Stromal cell of bone marrow (primary cell): Measurements from ENCODE around the gene ANKS6.

Experiments
- DNase-seq: peaks from one replicate; pipeline ENCODE4 v3.0.0-alpha.2; 2012; ENCODE audit warnings: low read depth

ANKS6 gene

DNA sequence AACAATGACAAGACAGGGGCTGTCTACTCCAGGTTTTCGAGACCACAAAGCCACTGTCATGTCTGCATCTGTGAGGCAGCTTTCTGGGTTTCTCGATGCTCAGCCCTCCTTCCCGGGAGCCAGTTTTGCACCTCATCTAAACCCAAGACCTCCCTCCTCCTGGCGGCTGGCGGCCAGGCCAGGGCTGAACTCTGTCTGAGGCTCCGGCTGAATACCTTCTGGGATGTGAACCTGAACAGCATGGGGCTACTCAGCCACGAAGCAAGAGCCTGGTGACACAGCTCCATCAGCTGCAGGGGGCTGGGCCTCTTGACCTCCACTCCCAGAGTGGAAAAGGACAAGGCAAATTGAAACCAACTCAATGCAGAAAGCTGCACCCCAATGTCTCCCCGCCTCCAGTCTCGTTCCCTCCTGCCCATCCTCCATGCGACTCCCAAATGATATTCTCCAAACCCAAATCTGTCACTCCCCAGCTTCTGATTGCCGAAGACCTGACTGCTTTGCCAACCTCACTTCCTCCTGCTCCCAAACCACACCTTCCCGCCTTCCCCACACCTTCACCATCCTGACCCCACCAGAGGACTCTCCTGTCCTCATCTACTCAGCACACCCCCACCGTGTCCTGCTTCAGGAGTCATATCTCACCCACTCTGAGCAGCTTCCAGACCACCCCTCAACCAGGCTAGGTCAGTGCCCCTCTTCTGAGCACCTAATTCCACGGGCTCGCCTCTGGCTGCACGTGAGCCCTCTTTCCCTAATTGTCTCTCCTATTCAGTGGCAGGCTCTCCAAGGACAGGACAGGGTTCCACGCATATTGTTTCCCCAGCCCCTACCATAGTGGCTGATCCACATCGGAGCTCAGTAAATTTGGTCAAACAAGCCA, 4.5 kb downstream of the ANKS6 start:
- DNase-seq, result no peak

DNA sequence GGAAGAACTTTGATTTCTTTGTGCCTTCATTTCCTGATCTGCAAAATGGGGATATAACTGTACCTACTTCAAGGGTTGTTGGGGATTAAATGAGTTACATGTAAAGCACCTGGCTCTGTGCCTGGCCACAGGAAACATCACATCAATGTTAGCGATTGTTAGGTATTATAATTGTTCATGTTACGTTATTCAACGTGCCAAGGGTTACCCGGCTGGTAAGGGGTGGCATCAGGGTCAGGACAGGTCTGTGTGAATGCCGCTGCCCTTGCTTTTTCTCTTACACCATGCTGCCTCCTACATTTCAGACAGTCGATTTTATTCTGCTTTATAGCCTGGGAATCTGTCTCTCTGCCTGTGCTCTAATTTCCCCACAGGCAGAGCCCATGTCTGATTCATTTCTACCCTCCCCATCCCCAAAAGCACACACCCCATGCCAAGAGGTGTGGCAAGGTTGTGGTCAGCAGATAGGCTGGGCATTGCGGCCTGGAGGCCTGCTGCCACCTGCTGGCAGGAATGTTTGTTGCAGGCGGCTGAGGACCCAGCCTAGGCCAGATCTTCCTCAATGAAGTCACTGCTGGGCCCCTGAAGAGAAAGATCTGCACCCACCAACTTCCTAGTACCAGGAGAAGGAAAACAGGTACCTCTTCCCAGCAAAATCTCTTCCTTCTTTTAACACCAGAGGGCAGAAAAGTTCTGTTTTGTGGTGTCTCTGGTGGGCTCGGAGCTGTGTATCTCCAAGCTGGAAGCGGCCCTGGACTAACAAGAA, 5.3 kb downstream of the ANKS6 start:
- peak; percentile 95 for DNase-seq

DNA sequence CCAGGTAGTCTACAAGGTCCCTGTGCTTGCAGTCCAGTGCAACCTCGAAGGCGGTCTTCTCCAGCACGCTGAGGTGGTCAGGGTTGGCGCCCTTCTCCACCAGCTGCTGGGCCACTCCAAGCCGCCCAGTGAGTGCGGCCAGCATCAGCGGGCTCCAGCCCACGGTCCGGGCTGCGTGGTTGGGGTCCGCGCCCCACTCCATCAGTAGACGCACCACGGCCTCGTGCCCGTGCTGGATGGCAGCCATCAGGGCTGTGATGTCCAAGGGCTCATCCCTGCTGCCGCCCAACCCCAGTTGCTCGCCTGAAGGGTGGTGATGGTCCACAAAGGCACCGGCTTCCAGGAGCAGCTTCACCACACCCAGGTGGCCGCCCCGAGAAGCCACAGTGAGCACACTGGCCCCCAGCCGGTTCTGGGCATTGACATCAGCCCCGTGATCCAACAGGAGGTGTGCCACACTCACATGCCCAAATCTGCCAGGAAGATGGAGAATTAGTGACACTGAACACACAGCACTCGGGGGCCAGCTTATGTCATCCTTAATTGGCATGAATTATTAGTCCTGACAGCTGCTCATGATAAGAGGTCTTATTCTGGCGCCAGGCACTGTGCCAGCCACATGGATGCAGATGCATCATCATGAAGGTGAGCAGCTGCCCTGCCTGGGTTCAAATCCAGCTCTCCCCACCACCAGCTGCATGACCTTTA, 6.1 kb downstream of the ANKS6 start:
- DNase-seq, result no peak

DNA sequence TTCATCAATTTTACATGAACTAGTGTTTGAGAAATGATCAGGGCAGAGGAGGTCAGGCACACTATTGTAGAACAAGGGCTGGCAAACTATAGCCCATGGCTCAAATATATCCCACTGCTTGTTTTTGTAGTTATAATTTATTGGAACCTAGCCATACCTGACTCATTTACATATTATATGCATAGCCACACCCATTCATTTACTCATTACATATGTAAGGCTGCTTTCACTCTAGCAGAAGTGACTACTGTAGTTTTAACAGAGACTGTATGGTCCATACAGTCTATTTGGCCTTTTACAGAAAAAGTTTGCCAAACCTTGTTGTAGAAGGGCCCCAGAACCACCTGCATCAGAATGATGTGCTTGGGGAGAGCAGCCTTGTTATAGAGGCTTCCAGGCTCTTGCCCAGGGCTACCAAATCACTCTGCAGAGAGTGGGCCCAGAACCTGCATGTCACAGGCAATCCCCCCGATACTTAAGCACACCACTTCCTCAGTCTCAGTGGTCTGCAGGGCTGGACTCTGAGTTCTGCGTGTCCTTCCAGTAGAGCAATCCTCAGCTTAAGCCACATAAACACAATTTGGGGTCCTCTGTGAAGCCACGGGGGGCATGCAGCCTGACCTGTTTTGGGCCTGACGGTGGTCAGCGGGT, 6.7 kb downstream of the ANKS6 start:
- no peak for DNase-seq

DNA sequence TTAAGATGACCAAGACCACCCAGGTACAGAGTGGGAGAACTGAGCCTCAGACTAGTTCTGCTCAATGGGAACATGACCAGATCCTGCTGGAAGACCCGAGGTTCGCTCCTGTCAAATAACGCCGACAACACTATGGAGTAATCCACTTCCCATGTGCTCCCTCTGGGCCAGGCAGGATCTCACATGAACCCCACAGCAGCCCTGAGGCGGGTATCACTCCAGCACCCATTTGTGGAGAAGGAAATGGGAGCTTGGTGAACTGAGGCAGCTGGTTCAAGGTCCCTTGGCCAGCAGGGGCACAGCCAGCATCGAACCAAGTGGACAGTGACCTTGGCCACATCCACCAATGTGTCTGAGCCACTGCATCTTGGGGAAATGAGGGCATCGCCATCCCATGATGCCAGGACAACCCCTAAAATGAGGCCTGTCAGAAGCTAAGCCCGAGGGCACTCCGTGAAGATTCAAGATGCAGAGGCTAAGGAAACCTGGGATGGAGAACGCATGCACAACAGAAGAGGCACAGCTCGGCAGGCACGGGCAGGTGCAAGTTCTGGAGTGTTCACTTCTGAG, 8.5 kb downstream of the ANKS6 start:
- DNase-seq, result no peak

DNA sequence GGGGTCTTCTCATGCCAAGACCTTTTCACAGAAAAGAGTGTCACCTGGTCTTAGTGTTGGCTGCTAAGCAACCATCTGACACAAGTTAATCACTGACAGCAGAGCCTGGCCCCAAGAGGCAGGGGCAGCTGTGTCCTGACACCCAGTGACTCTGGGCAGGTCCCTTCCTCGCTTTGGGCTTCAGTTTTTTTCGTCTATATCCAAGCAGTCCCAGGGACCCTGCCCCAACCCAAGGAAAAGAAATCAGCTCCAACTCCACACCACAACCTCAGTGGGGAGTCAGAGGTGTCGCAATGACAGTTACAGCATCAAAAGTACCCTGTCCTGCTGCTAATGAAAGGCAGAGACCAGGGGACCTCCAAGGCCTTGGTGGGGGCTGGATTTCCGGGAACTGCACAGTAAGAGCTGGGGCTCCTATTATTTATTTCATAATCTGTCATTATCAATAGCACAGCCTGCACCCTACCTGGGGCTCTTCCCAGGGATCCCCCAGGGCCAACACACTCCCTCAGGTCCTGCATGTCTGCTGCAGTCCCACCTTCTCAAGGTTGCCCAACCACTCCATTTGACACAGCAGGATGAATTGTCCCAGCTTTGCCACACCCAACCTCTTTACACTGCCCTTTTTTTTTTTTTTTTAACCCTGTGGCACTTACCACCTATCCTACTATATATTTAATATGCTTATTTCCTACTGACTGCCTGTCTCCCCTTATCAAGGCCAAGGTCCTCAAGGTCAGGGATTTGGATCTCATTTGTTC, 9.4 kb downstream of the ANKS6 start:
- DNase-seq, result no peak

DNA sequence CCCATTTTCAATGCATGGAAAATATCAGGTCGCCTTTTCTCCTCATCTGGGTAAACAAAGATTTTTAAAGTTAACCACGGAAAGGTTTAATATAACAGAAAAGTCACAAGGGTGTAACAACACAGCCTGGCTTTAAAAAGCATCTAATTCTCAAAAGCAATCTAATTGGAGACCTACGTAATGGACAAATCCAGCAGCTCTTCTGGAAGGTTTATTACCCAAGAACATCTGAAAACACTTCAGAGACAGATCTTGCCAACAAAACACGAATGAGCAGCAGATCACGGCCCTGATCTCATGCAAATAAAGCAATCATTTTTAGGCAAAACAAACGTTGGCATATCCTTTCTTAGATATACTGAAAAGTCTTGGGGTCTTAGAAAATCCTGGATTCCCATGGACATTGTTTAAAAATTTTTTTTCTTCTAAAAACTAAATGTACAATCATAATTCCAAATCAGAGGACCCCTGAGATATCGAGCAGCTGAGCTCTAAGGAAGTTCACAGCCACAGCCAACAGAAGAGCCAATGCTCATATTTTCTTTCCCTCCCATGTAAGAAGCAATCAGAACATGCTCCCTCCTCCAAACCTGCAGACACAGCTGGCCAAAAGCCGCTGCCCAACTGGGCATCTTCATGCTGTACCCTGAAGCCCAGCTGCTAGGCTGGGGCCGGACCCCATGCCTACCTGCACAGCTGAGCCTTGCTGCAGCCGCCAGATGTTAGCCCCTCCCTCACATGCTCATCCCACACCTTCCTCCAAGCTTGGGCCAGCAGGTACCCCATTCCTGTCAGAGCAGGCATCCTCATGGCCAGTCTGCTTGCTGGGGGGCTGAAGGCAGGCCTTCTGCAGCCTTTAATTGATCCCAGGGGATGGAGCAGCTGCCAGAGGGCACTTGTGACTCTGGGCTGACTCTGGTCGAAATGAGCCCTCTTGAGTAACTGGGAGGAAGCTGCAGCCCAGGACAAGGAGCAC, 11.2 kb downstream of the ANKS6 start:
- no peak for DNase-seq

DNA sequence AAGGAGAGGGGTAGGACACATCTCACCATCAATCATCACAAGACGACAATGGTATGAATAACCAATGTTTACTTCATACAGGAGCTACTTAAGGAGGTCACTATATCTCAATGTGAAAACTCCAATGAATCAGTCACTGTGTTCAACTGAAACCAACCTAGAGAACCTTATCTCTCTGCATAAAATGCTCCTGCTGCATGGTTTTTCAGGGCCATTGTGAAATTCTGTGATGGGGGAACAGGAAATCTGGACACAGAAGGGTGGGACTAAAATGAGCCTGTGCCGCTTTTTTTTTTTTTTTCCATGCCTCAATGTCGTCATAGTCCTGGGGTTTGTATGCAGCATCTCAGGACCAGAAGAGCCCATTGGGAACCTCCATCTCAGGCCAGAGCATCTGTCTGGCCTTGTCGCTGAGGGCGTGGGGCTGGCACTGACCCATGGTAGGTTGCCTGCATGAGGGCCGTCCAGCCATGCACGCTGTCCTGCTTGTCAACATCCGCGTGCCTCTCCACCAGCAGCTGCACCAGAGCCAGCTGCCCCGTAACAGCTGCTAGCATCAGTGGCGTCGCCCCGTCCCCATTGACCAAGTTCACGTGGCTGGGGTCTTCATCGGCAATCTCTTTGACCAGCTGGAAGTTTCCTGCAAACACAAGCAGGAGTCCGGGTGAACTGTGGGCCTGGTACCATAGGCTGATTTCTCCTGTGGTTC, 12.7 kb downstream of the ANKS6 start:
- DNase-seq, result no peak

DNA sequence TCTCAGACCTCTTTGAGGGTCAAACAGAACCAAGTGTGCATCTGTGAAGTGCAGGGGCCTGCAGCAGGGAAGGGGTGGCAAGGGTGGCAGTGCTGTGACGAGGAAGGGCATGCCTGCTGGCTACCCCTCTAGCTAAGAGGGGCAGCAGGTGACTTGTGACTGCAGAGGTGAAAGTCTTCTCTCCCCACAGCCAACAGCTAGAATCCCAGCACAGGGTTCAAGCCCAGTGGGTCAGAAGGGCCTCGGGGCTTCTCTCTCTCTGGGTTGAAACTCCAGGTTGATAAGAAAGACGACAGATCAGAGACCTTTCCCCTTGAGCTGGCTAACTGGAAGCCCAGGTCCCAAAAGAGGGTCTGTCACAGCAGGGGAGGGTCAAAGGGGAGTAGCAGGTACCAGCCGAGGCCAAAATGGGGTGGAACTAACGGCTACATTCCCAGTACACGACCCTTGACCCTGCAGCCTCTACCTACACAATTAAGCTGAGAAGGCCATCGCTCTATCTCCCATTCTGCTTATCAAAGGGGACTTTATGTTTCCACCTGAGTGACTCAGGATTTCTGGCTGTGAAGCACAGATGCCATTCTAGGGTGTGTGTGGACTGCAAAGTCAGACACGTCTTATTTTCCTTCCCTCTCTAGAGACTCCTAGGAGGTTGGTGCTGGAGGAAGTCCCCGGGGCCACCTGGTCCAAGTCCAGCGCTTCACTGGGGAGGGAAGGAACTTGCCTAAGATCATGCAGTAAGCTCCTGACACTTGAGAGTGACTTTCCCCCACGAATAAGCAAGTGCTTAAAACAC, 14.6 kb downstream of the ANKS6 start:
- no peak for DNase-seq

DNA sequence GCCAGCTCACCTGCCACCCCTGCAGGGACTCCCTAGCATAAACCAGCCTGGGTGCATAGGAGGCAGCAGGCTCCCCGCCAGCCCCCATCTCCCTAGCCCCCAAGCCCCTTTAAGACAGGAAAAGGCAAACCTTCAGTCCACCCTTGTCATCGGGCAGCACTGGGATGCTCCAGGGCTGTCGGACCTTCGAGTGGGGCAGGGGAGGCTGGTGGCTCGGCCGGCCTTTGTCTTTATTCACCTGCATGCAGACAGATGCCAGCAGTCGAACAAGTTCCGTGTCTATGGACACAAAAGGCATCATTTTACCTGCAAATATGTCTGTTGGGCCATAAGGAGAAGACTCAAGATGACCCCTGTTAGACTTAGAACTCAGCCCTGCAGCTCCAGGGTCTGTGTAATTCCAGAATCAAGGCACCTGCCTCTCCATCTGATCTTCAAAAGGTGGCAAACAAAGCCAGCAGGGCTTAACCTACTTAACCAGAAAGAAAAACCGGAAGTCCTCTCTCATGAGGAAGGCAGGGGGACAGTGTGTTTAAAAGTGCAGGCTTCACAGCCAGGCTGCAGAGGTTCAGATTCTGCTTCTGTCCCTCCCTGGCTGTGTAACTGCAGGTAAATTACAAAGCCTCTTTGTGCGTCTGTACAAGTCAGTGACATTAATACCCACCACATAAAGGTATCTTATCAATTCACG, 16.2 kb downstream of the ANKS6 start:
- DNase-seq, result no peak

DNA sequence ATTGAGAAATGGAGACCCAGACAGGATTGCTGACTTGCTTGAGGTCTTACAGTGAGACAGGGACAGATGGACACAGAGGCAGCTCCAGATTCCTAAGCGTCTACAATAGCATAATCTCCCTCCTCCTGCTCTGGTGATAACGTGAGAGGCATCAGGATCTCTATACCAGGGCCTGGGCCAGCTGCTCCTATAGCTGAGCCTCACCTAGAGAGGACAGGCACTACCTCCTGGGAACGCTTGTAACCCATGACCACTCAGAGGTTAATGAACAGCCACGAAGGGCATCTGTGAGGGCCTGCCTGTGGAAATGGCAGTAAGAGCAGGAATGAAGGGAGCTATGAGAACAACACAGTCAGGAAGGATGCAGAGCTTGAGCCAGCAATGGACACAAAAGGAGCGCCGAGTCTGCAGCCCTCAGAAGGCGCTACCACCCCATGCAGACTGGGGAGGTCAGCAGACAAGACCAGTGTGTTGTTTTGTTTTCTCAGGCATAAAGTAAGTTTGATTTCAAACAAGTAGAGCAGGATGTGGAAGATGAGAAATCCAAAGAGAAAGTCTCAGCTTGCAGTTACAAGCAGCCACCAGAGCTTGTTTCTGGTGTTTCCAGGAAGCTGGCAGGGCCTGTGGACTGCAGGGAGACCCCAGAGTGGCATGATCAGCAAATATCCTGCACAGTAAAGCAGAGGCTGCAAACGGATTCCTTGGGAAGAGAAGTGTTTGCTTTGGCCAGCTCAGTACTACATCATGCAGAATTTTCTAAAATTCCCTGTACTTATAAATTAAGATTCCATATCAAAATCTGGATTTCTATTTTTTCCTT, 17.4 kb downstream of the ANKS6 start:
- DNase-seq, result no peak

DNA sequence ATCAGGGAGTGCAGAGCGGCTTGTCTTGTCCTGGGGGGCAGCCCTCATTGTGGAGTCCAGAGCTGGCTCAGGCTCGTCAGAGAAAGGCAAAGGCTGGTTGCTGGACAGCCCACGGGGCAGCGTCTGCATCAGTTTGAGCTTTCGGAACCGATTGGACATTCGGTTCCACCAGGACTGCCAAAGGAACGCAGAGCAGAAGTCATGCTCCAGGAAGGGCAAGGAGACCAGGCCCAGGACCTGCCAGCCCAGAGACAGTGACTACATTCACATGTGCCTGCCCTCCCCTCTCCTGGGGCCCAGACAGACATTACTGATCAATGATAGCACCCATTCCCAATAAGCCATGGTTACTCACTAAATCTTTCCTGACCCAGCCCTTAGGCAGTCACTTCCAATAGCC, 18.1 kb downstream of the ANKS6 start:
- no peak for DNase-seq

DNA sequence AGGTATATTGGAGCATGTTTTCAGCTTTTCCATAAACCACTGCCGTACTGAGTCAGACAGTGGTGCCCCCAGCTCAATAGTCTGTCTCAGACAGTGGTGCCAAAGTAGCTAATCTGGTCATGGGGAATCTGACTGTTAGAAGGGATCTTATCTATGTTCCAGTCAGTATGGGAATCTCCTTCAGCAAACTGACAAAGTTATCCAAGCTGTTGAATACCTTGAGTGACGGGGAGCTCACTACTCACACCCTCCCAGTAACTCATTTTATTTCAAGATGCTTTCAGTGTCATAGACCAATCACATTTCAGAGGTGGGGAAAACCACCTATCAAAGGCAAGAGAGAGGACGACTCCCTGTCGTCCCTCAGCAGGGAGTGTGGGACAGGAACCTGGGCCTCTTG, 18.7 kb downstream of the ANKS6 start:
- no peak for DNase-seq

DNA sequence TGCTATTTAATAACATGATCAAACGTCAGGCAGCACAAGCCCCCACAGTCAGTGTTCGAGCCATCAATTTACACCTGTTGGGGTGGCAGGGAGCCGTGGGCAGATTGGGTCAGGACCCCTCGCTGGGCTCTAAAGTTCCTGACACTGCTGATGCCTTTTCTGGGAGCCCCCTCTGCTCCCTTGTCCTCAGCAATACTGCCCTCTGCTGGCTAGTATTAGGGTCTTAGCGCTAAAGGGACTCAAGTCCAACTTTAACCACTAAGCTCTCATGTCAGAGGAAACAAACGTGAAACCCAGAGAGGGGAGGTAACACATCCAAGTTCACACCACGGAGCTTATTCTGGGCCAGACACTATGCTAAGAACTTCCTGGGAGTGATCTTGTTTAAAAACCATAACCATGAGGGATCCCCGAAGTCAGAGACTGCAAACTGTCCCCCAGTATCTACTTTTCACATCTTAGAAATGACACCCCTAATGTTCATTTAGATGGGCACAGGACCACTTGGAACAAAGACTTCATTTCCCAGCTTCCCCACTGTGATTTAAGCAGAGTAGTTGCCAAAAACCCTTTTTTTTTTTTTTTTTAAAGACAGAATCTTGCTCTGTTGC, 20.4 kb downstream of the ANKS6 start:
- DNase-seq, result peak; percentile 37

DNA sequence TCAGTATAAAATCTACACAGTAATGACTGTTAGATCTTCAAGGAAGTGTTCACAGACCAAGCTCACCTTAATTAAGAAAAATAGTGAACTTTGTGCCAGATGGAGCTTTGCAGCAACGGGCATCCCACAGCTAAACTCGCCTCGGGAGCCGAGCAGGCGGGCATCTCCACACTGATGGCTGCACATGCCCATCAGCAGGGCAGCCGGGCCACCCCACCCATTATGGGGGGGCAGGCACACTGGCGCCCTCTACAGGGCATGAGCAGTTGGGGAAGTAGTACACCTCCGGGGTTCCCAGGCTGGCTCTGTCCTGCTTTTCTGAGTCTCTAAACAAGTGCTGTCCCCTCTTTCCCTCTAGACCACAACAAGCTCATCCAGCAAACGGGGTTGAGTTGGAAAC, 21.6 kb downstream of the ANKS6 start:
- no peak for DNase-seq

DNA sequence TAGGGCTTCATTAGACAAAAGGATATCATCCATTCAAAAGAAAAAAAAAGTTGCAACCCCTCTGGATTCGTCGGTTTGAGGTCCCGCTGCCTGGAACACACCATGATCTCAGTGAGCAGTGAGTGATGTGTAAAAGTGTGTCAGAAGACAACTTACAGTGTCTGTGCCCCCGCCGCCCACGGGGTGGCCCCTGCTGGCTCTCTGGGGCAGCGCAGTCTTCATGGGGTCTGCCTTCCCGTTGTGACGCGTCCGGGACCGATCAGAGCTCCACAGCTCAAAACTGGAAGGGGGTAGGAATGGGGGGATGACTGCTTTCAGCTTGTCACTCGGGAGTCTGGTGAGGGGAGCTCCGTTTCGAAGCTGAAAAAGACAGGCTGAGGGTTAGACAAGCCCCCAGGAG, 22.6 kb downstream of the ANKS6 start:
- no peak for DNase-seq
